NCI-H345 treated with DMSO at 0.1 percent for 48 hours (cell line): Measurements from ENCODE around the gene ZNF827.

Source experiments
- DNase-seq: peaks from one replicate; lab custom pipeline; 2025; ENCODE audit not compliant: unreplicated experiment; lab: John Stamatoyannopoulos, UW

The ZNF827 gene

DNA sequence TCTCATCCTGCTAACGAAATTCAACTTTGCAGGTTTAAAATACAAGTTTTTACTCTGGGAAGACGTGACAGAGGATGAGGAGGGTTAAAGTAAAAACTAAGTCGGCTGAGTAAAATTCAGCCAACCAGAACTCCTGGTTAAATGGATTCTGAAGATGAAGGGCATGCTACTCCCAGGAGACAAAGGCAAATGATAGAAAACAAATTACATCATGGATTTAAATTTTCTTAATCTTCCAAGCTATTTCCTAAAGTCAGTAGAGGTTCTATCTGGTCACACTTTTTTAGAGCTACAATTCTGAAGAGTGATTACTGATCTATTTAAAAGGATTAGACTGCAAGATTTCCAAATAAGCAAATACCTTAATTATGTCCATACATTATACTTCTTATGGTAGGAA, 47.9 kb downstream of the ZNF827 start:
- no peak for DNase-seq

DNA sequence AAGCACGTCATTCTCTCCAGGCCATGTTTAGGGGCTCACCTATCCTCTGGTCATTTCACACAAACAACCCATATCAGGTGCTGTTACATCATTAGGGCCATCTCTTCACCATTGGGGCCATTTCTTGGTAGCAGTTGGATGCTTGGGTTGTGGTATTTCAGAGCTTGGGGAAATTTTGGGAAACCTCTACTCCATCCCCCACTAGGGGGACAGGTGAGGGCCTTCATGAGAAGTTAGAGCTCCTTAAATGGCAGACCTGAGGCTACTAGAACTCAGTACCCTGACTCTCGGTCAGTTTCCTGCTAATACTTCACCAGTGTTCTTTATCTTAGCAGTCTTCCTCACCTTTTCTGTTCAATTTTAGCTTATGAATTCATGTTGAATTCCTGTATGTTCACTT, 50.2 kb downstream of the ZNF827 start:
- DNase-seq = no peak

DNA sequence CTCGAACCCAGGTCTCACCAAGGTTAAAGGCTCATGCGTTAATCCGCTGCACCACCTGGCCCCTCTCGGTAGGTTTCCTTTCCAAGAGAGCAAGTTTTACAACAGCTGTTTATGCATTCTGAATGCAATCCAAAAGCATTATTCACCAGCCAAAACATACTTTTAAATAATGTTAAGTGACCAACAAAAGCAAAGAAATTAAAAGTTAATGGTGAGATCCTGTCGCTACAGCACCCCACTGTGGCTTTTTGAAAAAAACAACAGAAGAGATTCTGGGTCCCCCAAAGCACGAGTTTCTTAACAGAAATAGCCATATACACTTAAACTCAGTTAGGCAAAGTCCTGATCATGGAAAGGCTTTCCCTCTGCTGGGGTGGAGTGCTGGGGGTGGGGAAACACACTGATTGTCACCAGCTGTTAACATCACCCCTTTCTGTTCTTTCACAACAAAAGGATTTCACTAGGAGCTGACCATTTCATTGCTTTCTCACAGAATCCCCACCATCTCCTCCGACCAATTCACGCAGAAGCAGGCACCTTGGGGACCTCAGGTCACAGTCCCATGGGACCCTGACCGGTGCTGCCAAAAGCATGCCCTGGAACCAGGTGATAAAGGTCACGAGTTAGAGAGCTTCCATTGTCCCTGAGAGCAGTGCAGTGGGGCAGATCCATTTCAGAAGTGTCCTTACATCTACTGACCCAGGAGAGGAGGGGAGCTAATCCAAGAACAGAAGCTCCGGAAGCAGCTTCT, 51.2 kb downstream of the ZNF827 start:
- DNase-seq = no peak

DNA sequence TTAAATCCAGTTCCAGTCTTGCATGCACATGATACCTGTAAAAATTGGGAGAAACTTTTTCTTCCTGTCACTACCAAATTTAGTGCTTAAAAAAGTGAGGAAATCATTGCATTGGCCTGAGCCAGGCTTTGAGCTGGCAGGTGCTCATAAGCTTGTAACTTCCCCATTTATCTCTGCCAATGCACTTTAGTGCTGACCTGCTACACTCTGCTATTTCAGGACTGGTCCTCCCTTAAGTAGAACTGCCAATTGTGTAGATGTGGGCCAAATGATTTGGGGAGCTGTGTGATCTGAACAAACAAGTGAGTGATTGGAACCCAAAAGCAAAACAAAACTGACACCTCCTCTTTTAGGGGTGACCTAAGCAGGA, 51.8 kb downstream of the ZNF827 start:
- DNase-seq = no peak

DNA sequence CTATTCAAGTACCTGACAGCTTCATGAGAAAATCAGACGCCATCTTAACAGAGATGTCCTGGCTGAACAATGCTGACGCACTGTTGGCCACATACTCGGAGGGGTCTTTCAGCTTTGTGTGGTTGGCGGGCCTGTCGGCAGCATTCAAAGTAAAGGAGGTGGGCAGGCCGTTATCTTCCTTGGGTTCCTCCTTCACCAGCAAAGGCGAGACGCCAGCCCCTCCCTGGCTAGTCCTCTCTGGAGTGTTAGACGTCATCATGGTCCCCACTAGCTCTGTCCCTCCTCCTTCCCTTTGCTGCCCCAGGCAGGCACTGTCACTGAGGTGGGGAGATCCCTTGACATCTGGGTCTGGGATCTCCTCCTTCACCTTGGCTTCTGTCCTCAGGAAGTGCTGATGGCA, 53.0 kb downstream of the ZNF827 start:
- no peak for DNase-seq

DNA sequence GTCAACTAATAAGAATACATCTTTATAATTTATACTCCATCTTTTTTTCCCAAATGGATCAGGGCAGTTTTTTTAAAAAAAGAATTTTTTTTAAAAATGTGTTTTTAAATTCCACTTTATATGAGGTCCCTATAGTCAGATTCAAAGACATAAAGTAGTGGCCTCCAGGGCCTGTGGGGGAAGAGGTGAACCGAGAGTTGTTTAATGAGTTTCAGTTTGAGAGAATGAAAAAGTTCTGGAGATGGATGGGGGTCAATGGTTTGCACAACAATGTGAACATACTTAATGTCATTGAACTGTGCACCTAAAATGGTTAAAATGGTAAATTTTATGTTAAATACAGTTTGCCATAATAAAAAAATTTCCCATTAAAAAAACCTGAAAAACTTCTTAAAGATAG, 53.8 kb downstream of the ZNF827 start:
- no peak for DNase-seq

DNA sequence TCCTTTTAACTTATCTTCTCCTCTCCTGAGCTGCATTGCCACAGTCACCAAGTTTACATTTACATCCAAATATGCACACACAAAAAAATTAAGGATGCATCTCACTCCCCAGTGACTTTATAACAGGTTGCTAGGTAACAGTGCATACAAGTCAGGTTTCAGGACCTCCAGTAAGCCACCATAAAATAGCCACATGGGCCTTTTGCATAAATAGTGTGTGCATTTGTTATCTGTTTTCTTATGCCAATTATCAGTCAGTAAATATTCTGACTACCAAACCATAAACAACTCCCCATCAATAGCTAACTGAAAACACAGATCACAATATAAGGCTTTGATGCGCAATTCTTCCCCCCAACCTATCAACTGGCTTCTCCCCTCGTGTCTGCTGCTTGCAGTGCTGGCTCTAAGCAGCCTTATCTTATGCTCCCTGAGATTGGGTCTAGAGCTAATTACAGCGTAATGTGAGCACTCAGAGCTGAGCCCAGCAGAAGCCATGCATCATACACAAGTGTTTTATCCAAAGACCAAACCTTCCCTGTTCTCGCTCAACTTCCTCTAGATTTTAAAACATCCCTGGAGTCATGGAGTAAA, 55.4 kb downstream of the ZNF827 start:
- no peak for DNase-seq

DNA sequence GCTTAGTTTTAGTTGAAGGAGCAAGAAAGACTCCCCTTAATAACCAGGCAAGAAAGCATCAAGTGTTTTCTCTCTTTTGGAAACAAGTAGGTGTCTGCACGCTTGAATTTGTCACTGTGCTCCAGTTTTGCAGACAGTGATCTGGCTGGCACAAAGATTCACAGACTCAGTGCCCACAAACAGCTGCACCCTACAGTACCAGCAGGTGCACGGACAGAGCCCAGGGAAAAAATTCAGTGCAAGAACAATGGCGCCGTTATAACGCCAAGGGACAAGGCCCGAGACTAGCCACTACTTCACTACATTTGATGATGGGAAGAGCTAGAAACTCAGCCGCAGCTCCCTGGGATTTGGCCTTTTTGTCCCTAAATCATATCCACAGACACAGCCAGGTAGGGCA, 56.0 kb downstream of the ZNF827 start:
- DNase-seq = peak; percentile 5

DNA sequence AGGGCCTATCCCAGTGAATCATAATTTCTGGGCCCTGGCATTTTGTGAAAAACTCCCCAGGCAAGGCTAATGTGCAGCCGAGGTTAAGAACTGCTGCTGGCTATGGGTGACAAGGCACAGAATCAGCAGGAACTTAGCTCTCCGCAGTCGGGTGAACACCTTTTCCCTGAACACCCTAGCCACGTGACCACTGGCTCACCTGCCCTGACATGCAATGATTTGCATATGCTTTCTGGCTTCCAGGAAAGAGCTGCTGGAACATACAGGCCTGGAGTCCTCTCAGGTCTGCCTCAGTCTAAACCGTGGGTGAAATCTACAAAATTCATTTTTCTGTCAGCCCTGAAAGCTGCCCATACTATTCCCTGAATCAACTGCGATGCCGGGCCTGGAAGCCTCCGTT, 56.6 kb downstream of the ZNF827 start:
- DNase-seq = peak; percentile 73

DNA sequence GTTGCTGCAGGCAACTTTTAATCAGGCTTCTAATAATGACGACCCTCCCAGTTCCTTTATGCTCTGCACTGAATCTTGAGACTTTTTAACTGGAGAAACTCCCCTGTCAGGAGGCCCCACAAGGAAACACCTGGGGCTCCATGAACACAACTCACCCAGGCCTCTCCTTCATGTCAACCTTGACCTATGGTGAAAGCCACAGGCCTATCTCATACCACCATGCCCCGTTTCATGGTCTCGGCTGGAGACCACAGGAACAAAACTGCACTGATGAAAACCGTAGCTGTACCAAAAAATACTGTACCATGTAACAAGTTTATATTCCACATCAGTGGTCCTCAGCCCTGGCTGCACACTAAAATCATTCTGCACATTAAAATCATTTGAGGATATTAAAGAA, 57.0 kb downstream of the ZNF827 start:
- DNase-seq = no peak

DNA sequence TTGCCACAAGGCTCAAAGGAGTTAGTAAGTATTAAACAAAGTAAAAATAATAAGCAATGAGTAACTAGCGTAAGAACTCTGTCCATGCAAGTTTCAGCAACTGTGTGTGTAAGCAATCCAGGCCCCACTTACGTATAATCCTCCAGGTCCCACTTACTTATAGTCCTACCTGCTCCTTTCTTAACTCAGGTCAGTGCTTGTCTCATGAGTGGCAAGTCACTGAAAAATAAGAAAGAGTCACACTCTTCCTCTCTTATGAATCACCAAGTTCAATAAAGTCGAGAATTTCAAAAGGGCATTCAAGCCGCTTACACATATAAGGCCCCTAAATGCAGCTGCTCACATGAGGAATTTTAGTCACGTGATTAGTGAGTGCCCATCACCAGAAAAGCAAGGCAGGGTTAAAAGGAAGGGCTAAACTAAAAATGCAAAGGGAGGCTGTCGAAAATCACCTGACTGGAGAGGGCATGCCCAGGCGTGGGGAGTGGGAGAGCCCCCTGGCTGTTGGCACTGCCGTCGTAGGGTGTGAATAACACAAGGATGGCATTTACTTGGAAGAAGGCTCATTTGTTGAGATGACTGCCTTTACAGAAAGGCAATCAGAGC, 58.2 kb downstream of the ZNF827 start:
- no peak for DNase-seq

DNA sequence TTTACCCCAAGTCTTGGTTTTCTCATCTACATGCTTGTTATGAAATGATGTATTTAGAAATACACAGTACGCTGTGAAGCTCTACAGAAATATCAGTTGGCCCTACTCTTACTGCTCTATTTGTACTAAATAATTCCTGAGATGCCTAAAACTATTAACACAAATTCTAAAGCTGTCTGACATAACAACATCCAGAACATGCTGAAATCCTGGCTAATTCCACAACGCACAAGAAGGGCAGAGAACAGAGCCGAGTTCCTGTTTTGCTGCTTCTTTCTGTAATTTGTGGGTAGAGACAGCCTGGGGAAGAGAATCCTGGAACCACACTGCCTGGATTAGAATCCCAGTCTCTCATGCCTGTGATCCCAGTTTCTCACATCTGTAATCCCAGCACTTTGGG, 59.0 kb downstream of the ZNF827 start:
- no peak for DNase-seq

DNA sequence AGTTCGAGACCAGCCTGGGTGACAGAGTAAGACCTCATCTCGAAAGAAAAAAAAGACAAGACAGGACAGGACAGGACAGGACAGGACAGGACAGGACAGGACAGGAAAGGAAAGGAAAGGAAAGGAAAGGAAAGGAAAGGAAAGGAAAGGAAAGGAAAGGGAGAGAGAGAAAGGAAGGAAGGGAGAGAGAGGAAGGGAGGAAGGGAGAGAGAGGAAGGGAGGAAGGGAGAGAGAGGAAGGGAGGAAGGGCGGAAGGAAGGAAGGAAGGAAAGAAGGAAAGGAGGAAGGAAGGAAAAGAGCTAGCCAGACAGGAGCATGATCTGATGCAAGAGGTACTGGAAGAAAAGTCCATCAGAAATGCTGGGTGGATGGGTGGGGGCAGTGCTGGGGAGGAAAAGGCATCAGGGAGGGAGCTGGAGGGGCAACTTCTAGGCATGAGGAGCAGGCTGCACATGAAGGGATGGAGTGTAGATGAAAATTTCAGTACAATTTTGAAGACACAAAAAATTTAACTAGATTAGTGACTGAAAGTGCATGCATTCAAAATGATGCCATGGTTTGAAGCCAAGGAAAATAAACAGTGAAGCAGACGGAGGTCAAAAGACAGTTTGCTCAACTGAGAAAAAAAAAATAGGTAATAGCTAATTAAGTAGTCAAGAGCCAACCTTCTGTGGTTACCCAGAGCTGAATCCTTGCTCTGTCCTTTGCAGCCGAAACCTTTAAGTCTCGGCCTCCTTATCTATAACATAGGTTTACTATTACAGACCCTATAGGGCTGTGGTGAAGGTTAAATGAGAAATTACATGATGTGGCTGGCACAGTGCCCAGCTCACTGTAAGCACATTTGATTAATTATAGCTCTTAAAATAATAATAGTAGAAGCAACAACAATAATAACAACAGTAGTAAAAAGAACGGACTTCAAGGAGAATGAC, 59.9 kb downstream of the ZNF827 start:
- DNase-seq = no peak

DNA sequence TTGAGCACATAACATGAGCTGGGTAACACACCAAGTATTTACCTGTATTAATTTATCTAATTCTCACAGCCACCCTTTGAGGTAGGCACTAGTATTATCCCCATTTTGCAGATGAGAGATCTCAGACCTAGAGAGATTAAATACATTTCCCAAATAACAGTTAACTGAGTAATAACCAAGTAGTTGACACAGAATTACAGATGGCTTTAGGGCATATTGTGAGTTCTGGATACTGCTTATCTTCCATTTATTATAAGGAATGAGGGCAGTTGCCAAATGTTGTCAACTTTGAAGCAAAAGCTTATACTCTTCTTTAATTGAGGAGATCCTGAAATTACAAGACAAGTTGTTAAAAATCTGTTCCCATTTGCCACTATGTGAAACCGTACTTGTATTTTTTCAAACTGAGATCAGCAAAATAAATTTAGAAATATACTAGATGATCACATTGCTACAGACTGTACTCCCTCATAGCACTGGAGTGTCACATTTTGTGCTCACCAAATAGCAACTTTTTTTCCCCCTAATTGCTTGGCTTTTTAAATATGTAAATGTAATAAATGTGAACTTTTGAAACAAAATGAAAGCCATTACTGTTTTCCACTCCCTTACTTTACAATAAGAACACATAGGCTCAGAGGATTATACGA, 62.0 kb downstream of the ZNF827 start:
- no peak for DNase-seq

DNA sequence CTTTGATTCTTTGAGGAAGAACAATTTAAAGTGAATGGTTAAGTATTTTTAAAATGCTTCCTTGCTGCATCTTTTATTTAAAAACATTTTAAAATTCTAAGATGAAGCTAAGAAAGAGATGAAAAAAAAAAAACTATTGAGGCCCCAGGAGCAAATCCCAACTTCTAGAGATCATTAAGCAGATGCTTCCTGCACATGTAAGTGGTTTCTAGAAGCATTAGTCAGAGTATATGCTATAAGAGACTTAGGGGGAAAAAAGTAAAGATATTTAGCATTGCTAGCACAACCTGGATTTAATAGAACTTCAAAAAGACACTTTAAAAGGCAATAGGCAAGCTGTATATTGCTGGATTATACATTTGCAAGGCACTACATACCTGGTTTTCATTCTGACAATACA, 64.7 kb downstream of the ZNF827 start:
- no peak for DNase-seq

DNA sequence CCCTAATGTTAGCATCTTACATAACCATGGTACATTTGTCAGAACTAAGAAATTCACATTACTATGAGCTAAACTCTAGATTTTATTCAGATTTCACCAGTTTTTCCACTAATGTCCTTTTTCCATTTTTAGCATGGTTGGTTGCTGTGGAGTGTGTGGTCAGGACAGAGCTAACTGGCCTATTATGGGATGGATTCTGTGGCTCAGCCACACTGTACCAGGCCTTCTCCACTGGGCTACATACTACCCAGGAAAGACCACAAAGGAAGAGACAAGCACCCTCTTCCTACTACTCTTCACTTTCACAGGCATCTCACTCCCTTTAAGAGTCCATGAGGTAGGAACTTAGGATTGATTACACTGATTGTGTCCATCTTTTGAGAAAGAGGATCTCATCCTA, 67.4 kb downstream of the ZNF827 start:
- no peak for DNase-seq

DNA sequence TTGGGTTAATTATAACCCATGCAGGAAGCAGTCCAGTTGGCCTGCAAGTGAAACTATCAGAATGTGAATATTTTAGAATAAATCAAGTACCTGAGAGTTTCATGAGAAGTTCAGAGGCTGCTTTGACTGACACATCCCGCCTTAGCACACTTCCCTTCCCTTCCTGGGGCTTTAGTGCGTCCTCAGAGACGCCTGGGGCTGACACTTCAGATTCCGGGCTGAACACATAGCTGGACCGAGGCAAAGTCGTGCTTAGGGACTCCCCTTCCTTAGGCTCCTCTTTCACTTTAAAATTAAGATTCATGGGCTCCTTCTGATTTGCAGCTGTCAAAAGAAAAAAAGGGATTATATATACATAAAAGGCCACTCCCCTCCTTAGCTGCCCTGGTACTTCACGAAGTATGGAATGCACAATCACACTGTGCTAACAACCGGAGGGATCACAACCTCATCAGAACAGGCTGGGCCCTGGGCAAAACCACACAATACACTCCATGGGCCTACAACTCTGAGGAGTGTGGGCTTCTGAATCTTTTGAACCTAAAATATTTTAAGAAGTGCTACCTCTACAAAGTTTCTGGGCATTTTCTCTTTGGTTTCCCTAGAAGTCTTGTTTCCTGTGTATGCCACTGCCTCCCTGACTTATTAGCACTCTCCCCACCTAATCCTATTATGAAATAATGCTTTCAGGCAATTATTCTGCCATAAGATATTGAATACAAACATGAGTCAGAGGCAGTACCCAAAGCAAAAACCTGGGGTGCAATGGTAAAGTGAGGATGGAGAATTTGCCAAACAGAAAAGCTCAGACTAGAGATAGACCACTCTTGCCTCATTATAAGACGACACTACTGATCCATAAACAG, 68.2 kb downstream of the ZNF827 start:
- no peak for DNase-seq

DNA sequence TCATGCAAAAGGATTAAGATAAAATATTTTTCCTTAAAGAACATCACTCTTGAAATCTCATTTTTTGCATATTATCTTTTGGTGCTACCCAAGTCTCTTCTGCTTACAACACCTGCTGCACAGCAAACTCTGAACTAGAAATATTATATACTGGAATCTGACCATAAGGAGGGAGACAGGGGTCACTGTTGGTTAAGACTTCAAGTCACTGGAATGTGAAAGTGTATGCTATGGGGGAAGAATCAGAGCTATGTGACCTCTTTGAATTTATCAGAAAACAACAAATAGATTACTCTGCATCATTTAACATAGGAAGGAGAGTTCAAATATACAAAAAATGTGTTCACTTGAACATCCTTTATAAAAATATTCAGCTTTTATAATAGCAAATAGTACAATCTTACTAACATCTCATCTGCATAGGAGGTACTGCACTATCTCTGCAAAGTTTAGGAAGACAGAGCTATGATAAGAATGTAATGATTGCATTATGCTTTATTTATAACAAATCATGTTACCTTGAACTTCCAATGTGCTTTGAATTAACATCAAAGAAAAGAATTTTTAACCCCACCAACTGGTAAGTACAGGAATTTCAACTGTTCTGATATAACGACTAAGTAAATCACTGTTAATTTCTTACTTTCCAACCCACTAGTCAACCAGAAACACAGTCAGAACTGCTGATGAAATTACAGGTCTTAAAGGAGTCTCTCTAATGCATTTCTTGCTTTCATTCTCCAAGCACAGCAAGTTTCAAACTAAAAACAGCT, 69.8 kb downstream of the ZNF827 start:
- no peak for DNase-seq

DNA sequence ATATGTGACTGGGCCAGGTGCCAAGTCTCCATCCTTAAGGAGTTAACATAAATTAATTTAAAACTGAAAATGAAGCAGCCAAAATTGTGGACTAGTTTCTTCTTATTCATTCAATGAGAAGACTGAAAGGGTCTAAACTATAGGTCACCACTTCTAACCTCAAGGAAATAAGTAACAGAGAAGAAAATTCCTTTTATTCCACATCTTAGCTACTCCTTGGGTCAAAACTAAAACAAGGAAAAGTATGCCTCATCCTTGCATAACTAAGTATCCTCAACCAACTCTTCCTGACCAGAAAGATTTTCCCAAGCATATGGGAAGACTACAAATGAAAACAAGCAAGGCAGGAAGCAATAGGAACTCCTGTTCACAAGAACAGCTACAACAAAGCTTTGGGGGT, 71.2 kb downstream of the ZNF827 start:
- DNase-seq = no peak
